HUDEP-2 (cell line): ENCODE results near the gene CSNK2A2.
A peak's percentile ranks its signal among the peaks of the same experiment; 100 is the strongest.

Experiments used
- DNase-seq, 76 experiments: peaks; one replicate each; lab custom pipeline; 2025; ENCODE audit not compliant: unreplicated experiment in 76 of 76; lab: John Stamatoyannopoulos, UW

The CSNK2A2 gene

DNA sequence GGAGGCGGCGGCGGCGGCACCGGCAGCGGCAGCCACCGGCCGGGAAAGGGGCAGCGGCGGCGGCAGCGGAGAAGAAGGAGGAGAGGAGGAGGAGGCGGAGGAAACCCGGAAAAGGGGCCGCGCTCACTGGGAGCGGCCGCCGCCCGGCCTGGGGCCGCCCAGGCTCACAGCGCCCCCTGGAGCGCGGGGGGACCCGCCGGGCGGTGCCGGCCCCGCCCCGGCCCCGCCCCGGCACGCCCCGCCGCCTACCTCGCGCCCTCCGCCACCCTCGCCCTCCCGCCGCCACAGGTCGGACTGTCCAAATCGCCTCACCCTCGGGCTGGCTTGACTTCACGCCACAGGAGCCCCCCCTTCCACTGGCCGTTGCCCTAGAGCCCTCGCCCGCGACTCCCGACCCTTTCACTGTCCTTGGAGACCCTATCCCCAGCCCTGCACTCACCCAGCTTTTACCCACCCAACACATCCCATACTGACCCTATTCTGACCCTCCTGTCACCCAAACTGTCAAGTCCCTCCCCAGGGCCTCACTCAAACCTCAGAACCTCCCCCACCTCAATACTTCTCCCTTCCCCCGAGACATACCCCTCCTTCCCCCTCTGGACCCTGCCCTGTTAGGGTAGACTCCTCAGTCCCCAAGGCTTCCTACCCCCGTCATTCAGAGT, at the start of gene CSNK2A2:
Gene CSNK2A2, minus strand, starts transcription at position 85 of the 662 bp plus-strand sequence. CDS start 370 bp downstream, outside the sequence.
- peak in 54 of 76 experiments; percentile 1 to 70 (median 48) for DNase-seq

DNA sequence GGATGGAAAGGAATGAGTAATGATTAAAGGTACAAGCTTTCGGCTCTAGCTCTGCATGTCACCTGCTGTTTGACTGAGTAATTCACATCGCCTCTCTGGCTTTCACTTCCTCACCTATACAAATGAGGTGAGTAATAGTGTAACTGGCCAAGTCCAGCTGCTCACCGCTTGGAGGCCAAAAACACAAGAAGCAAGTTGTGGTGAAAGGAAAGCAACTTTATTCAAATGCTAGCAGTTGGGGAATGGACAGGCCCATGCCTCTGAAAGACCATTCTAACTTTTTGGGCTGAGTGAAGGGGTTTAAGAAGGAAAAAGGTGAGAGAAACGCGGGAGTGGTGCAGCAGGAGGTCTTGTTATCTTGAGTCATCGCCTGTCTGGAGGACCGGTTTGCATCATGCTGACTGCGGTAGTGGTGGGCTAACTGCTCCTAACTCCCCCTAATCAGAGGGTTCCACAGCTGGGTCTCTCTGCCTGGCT, 45.7 kb upstream of the CSNK2A2 start:
- DNase-seq, result no peak

DNA sequence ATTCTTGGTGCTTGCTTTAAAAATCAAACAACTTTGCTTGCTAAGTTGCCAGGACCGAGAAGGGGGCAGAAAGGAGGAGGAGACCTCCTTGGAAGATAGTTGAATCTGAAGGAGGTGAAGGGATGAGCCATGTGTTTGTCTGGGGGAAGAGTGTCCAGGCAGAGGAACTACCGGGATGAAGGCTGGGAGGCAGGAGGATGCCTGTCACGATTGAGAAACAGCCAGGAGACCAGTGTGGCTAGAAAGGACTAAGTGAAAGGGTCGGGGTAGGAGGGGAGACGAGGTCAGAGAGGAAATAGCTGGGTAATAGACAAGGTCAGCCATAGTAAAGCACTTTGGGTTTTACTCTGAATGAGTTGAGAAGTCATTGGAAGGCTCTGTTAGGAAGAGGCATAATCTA, 38.9 kb upstream of the CSNK2A2 start:
- DNase-seq, result no peak

DNA sequence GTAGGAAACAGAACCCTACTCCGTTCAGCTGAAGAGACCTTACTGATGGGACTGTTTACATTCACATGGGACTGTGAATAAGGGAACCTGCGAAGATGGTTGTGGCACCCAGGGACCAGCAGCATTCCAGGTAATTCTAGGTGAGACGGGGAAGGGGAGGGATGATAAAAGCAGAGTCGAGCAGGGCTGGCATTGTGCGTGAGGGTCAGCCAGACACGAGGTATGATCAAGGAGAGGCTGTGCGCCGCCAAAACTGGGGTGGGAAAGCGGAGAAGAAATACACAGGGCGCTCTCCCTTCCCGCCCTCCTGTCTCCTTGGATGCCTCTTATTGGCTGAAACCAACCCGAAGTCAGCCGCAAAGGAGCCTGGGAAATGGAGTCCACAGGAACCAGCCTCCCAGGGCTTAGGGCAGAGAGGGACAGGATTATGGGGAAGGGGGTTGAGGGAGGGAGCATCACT, 38.4 kb upstream of the CSNK2A2 start:
- DNase-seq, result peak in 69 of 76 experiments; percentile 3 to 79 (median 48)

DNA sequence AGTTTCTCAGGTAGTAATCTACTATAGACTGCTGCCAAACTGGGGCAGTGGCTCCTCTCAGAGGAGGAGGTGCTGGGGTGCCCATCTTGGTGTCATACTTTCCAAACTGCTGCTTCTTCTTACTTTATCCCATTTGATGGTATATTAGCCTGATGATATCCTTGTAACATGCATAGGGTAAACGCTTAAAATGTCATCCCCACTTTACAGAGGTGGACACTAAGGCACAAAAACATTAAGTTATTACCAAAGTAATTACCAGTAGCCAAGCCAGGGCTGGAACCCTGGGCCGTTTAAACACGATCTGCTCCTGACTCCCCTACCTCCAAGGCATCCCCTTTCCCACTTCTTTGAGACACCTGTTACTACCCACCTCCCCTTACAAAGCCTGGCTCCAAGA, 37.8 kb upstream of the CSNK2A2 start:
- DNase-seq, result no peak

DNA sequence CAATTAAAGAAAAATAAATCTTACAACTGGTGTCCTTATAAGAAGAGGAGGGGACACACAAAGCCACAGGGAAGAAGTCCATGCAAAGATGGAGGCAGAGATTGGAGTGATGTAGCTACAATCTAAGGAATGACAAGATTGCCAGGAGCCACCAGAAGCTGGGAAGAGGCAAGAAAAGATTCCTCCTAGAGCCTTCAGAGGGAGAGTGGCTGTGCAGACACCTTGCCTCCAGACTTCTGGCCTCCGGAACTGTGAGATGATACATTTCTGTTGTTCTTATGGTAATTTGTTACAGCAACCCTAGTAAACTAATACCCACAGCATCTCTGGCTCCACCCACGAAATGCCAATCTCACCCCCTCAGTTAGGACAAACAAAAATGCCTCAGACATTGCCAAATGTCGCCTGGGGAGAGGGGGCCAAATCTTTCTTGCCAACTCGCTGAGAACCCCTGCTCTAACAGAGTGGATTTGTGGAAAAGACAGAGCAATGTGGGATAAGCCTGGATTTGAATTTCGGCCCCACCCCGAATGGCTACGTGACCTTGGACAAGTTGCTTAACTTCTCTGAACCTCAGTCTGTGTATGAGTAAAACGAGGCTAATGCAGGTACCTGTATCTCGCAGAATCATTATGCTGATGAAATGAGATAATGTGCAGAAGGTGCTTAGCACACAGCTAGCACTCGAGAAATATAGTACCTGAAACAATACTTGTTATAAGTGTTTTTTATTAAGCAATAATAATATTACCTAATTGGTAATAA, 37.1 kb upstream of the CSNK2A2 start:
- DNase-seq, result no peak

DNA sequence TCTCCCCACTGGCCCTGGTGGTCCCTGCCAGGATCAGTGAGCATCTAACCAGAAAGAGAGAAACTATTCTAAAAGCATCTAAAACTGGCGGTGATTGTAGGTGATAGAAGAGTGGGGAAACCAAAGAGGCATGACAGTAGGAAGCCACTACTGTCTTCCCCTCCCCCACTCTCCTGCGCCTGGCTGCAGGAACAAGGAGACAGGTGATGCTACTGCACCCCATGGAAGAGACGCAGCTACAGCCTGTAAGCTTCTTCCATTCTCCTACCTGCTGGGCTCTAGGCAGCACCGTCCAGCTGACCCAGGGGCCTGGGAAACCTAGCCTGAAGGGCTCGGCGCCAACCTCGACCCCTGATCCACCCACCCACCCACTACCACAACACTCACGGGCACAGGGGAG, 32.4 kb upstream of the CSNK2A2 start:
- no peak for DNase-seq

DNA sequence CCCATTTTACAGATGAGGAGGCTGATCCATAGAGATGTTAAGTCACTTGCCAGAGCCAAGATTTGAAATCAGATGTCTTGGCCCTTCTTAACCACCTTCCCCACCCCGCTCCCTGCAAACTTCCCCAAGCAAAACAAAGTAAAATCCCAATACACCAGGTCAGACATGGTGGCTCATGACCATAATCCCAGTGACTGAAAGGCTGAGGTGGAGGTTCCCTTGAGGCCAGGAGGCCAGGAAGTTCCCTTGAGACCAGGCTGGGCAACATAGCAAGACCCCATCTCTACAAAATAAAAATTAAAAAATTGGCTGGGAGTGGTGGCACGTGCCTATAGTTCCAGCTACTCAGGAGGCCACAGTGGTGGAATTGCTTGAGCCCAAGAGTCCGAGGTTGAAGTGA, 28.9 kb upstream of the CSNK2A2 start:
- no peak for DNase-seq

DNA sequence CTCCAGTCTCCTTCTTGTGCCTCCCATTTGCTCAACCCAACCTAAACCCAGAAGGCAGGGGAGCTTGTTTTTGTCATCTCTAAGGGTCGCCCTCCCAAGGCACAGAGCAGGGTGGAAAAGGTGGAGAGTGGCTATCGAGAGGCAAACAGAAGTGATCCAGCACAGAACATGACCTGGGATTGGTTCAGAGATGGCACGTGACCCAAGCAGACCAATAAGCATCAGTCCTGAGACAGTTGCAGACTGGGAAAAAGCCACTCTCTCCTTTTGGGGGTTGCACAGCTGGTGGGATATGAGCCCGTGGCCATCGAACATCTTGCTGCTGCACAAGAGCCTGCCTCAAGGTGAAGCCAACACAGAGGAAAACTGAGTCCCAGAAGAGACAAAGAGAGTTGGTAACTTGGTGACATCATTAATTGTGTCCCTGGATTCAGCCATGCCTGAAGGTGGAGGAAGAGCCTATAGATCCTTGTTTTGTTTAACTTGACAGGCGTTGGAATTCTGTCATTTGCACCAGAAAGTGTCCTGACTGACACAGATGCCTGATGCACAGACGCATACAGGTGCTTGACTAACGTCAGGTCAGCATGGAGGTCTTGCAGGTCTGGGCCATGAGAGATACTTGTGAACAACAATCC, 28.2 kb upstream of the CSNK2A2 start:
- DNase-seq, result no peak

DNA sequence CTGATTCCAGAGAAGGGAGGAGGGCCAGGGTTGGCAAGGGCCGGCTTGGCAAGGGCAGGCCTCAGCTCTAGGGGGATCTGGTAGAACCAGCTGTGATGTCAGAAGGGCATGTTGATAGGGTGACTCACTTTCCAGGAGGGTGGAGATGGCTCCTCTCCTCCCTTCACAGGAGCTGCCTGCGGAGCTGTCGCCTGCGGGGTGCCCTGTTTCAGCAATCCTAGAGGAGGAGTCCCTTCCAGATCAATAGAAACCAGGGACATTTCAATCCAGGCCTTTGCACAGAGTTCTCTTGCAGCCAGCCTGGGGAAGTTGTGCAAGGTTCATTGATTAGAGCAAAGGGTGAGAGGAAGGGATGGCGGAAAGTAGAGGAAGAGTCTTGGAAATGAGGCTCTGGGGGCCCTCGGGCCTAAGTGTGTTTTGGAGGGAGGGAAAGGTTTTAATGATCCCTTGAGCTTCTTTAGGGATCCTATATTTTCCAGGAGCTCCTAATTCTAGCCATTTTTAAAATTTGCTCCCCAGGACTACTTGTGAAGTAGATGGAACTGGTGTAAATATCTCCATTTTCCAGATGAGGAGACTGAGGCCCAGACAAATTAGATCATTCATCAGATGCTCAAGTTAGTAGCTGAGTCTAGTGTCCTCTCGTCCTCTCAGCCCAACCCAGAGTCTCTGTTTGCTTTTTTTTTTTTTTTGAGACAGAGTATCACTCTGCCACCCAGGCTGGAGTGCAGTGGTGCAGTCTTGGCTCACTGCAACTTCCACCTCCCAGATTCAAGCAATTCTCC, 24.8 kb upstream of the CSNK2A2 start:
- no peak for DNase-seq

DNA sequence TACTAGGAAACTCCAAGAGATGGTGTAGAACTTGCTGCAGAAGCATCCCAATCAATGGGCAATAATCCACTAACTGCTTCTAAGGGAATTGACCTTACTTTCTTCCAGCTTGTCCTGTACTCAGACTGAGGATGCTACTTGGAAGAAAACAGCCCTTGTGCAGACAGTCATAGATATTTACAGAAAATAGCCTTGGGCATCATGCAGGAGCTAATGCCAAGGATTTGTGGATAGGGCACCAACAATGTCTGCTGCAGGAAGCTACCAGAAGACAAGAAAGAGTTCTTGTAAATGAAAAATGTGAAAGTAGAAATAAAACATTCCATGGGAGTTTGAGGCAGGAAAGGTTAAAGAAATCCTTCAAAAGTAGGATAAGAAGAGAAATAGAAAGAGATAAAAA, 21.5 kb upstream of the CSNK2A2 start:
- no peak for DNase-seq

DNA sequence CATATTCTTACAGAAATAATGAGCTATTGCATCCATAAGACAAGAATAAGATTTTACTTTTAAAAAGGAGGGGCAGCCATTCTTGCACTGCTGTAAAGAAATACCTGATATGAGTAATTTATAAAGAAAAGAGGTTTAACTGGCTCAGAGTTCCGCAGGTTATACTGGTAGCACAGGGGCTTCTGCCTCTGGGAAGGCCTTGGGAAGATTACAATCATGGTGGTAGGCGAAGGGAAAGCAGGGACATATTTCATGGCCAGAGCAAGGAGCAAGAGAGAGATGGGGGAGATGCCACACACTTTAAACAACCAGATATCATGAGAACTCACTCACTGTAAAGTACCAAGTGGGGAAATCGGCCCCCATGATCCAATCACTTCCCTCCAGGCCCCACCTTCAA, 20.9 kb upstream of the CSNK2A2 start:
- no peak for DNase-seq

DNA sequence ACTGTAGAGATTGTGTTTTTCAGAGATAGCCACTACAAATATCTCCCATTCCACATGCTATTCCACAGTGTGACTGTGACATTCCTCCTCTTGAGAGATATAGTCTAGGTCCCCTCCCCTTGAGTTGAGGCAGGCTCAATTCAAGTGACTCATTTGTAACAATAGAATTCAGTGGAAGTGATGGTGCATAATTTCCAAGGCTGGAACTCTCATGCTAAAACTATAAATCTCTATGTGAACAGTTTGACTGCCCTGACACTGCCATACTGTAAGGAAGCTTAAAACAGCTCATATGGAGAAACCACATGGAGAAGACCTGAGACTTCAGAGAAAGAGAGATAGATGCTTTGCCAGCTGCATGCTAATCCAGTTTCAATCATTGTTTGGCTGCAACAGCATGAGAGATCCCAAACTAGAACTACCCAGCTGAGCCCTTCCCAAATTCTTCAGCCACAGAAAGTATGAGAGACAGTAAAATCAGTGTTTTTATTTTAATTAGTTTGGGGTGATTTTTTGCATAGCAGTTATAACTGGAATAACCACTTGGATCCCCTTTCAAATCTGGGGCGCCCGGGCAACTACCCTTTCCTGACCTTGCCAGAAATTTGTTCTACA, 19.5 kb upstream of the CSNK2A2 start:
- DNase-seq, result no peak

DNA sequence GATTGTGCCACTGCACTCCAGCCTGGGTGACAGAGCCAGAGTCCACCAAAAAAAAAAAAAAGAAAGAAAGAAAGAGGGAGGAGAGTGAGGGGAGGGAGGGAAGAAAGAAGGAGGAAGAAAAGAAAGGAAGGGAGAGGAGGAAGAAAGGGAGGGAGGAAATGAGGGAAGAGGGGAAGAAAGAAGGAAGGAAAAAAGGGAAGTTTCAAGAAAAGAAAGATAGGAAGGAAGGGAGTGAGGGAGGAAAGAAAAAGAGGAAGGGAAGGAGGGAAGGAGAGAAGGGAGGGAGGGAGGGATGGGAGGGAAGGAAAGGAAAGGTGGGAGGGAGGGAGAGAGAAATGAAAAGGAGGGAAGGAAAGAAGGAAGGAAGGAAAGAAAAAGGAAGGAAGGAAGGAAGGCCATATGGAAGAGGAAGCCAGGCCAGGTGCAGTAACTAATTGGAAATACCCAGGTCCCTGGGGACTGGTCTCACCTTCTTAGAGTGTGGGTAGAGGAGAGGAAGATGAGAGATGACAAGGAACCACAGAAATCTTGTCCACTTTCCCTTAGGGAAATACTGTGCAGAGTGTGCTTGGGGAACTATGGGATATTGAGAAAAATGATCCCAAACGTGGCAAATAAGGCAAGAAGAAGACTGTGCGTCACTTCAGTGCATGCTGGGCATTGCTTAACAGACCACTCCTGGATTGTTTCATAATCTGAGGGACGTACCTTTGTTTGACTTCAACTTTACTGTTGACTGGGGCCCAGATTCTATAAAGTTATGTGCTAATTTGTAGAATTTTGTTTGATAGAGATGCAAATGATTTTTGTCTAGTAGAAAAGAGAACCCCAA, 15.1 kb upstream of the CSNK2A2 start:
- DNase-seq, result no peak

DNA sequence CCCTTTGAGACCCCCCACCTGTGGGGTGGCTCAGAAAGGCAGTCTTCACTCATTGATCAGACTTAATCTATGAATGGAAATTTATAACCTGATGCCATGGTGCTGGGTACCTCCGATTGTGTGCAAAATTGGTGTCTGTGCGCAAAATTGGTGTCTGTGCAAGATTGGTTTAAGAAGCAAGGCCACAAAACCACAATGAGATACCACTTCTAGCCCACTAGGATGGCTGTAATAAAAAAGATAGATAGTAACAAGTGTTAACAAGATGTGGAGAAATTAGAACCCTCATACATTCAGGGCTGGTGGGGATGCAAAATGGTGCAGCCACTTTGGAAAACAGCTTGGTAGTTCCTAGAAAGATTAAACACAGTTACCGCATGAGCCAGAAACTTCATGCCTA, 13.9 kb upstream of the CSNK2A2 start:
- no peak for DNase-seq

DNA sequence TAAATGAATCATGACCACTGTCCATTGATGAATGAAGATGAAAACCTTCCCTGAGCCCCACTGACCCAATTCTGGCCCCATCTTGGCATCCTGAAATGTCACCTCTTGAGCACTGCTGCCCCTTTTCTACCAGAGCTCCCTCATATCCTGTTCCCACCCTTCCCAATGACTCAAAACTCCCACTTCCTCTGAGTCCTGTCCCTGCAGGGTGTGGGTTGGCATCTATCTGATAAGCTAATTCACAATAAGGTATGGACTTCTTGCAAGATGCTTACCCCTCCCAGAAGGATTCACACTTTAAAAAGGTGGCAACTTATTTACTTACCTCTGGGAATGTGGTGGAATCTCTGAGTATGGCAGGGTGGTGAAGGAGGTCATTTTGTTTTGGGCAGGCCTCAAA, 13.3 kb upstream of the CSNK2A2 start:
- DNase-seq, result no peak

DNA sequence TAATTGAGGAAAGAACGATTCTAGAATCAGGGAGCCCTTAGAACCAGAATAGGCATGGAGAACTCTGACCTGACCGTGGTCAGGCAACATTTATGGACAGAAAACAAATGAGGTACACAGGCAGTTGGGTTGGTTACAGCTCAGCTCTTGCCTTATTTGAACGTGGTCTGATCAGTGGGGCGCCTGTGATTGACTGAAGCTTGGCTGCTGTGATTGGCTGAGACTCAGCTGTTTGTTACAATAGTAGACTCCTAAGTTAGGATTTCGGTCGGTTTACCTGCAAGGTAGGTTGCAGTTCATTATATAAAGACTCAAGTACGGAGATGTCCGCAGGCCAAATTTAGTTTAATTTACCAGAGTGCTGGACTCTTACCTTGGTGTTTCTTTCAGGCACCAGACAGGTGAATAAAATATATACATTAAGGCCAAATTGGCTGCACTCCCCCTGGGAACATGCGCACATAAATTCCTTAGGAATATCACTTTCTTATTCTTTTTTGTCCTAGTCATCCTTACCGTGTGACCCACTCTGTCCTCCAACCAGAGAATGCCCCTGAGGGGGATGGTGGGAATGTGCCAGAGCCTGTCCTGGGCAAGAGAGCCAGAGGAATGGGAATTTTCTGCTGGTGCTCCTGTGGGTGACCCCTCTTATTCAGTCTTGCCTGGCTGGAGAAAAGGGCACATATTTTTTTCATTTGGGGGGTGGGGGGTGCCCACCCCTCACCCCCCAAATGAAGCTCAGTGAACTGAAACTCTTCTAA, 7.5 kb upstream of the CSNK2A2 start:
- no peak for DNase-seq

DNA sequence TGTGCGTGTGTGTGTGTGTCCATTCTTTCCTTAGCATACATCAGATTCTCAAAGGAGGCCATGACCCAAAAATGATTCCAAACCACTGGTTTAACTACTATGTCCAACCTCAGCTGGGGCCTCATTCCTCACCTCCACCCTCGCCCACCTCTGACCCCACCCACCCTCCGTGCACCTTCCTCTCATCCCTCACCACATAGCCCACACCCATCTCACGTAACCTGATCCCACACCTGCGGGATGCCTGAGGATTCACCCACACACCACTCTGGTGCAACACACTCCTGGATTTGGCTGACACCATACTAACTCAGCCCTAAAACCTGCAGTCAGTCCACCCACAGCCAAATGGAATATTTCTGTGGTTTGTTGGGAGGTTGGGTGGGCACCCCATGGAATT, 3.3 kb upstream of the CSNK2A2 start:
- DNase-seq, result no peak
